K562 (cell line): ENCODE results near the gene KRTAP4-11. TPM values are rescaled to one million over a fixed set of nuclear protein-coding genes. Genes with fewer than 3 reads are reported as not detected.

ENCODE experiments used
- CEBPG ChIP-seq, 3 experiments: fragments of 200-800 bp in 1 of 3; sonication (Bioruptor generic) in 1 of 3; sonication (generic) in 1 of 3; formaldehyde crosslinking in 1 of 3; IDR thresholded peaks in 2 of 3; conservative IDR thresholded peaks in 1 of 3; 2 replicates each; pipeline versions ENCODE4 v1.6.1 to v1.8.0; 2016 to 2022; ENCODE audit warnings: missing compliant biosample characterization in 2 of 3, missing genetic modification characterization in 2 of 3, mild to moderate bottlenecking in 1 of 3, missing genetic modification reagents in 1 of 3
- CLOCK ChIP-seq: fragments of 250-450 bp; sonication (Bioruptor Pico); IDR thresholded peaks from 2 replicates; pipeline ENCODE4 v1.4.0; 2020; ENCODE audit warnings: mild to moderate bottlenecking, moderate library complexity, borderline replicate concordance
- HNRNPH1 ChIP-seq: fragments of 200-400 bp; formaldehyde crosslinking; optimal IDR thresholded peaks from 2 replicates; pipeline ENCODE3; 2017; ENCODE audit warnings: low read depth, mild to moderate bottlenecking, low read length, moderate library complexity
- POU5F1 ChIP-seq: fragments of 150-350 bp; IDR thresholded peaks from 2 replicates; pipeline ENCODE4 v1.6.1; 2014; ENCODE audit warnings: borderline replicate concordance, low read length, low read depth, mild to moderate bottlenecking; ENCODE audit not compliant: partially characterized antibody
- SRSF3 ChIP-seq: fragments of 200-400 bp; formaldehyde crosslinking; IDR thresholded peaks from 2 replicates; pipeline ENCODE4 v1.6.1; 2016; ENCODE audit warnings: mild to moderate bottlenecking, low read length, moderate library complexity; ENCODE audit not compliant: insufficient read depth
- TRIM28 ChIP-seq: fragments of 450-650 bp; IDR thresholded peaks from 2 replicates; pipeline ENCODE4 v1.6.1; 2017
- TSC22D4 ChIP-seq: fragments of 450-650 bp; IDR thresholded peaks from 2 replicates; pipeline ENCODE4 v1.6.1; 2016; ENCODE audit warnings: missing genetic modification characterization, missing biosample characterization, control low read depth
- ZNF436 ChIP-seq: fragments of 250-450, 450-650 bp; sonication (Bioruptor Pico); formaldehyde crosslinking; IDR thresholded peaks from 2 replicates; pipeline ENCODE4 v1.7.0; 2020; ENCODE audit warnings: mild to moderate bottlenecking
- ZNF512 ChIP-seq: IDR thresholded peaks from 2 replicates; pipeline ENCODE4 v1.6.1; 2016; ENCODE audit warnings: missing genetic modification characterization, missing compliant biosample characterization
- ZNF740 ChIP-seq, 3 experiments: fragments of 200-800 bp in 1 of 3; sonication (Bioruptor generic) in 1 of 3; sonication (generic) in 1 of 3; formaldehyde crosslinking in 1 of 3; IDR thresholded peaks; 2 replicates each; pipeline versions ENCODE4 v1.6.1 to v1.8.0; 2016 to 2022; ENCODE audit warnings: mild to moderate bottlenecking in 2 of 3, missing compliant biosample characterization in 2 of 3, missing genetic modification characterization in 2 of 3, missing genetic modification reagents in 1 of 3
- polyA plus RNA-seq, 8 experiments: library from polyadenylated mRNA; depleted of rRNA in 4 of 8; stranded (reverse) in 5 of 8; unstranded in 3 of 8; fragments of >200 nt; fragmentation: Nextera tagmentation in 2 of 8; fragmentation: Illumina TruSeq in 1 of 8; extraction: Ambion mirVana in 2 of 8; extraction: Trizol in 1 of 8; gene quantifications; 2 replicates each; pipeline versions ENCODE4 v1.2.1 to v1.2.3, GENCODE V29; 2011 to 2014; ENCODE audit warnings: inconsistent platforms in 1 of 8, missing spikeins in 1 of 8
- total RNA-seq, 7 experiments: library from RNA; depleted of rRNA in 6 of 7; stranded (reverse); fragments of >200 nt in 6 of 7; fragmentation: Illumina TruSeq in 2 of 7; extraction: Trizol in 2 of 7; gene quantifications; 2 replicates each; pipeline versions ENCODE4 v1.2.1 to v1.2.3, GENCODE V29; 2011 to 2021; ENCODE audit warnings: low replicate concordance in 1 of 7
- TF ChIP-seq, protein P1 (sequence below): fragments of 250-450 bp; sonication (Bioruptor Pico); IDR thresholded peaks from 2 replicates; pipeline ENCODE4 v1.8.0; 2022; ENCODE audit warnings: moderate library complexity, mild to moderate bottlenecking, inconsistent platforms
- TF ChIP-seq, protein P2 (sequence below): sonication (generic); formaldehyde crosslinking; IDR thresholded peaks from 2 replicates; pipeline ENCODE4 v1.8.1; 2023; ENCODE audit warnings: mild to moderate bottlenecking, missing genetic modification reagents

KRTAP4-11 gene
- total and polyA plus RNA-seq, 9 of the 15 experiments (the other 6 are each of a cell fraction or from before 2014, with no cell fraction given) = not detected

GRCh38 chr17:41076788-41077187, 41.4 kb downstream of the KRTAP4-11 start (continued):
- peak; percentile 87 for TF ChIP-seq ZNF512
- TF ChIP-seq ZNF436 (CRISPR knock-in tag) = no peak
- no peak for TF ChIP-seq CEBPG (CRISPR knock-in tag; IDR thresholded peaks at IDR 0.05)
- TF ChIP-seq CEBPG (tag; conservative IDR thresholded peaks at IDR 0.05 in 1 of 2, IDR thresholded peaks at IDR 0.05 in 1 of 2) = no peak
- TF ChIP-seq HNRNPH1 = no peak
- TF ChIP-seq TSC22D4 (tag) = no peak
- no peak for TF ChIP-seq ZNF740 (CRISPR knock-in tag; IDR thresholded peaks at IDR 0.05)
- no peak for TF ChIP-seq ZNF740 (tag; IDR thresholded peaks at IDR 0.05)
- TF ChIP-seq POU5F1 = no peak
- no peak for TF ChIP-seq CLOCK (CRISPR knock-in tag)
- TF ChIP-seq, protein P1, sequence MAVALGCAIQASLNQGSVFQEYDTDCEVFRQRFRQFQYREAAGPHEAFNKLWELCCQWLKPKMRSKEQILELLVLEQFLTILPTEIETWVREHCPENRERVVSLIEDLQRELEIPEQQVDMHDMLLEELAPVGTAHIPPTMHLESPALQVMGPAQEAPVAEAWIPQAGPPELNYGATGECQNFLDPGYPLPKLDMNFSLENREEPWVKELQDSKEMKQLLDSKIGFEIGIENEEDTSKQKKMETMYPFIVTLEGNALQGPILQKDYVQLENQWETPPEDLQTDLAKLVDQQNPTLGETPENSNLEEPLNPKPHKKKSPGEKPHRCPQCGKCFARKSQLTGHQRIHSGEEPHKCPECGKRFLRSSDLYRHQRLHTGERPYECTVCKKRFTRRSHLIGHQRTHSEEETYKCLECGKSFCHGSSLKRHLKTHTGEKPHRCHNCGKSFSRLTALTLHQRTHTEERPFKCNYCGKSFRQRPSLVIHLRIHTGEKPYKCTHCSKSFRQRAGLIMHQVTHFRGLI (CRISPR knock-in tag) = no peak
- TF ChIP-seq, protein P2, sequence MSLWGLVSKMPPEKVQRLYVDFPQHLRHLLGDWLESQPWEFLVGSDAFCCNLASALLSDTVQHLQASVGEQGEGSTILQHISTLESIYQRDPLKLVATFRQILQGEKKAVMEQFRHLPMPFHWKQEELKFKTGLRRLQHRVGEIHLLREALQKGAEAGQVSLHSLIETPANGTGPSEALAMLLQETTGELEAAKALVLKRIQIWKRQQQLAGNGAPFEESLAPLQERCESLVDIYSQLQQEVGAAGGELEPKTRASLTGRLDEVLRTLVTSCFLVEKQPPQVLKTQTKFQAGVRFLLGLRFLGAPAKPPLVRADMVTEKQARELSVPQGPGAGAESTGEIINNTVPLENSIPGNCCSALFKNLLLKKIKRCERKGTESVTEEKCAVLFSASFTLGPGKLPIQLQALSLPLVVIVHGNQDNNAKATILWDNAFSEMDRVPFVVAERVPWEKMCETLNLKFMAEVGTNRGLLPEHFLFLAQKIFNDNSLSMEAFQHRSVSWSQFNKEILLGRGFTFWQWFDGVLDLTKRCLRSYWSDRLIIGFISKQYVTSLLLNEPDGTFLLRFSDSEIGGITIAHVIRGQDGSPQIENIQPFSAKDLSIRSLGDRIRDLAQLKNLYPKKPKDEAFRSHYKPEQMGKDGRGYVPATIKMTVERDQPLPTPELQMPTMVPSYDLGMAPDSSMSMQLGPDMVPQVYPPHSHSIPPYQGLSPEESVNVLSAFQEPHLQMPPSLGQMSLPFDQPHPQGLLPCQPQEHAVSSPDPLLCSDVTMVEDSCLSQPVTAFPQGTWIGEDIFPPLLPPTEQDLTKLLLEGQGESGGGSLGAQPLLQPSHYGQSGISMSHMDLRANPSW (CRISPR knock-in tag) = no peak
- no peak for TF ChIP-seq TRIM28
- TF ChIP-seq SRSF3 = no peak
